ENCODE measurements around the gene INPP4B. TPM values are rescaled to one million over a fixed set of nuclear protein-coding genes. Genes with fewer than 3 reads are reported as not detected.

INPP4B gene
- total RNA-seq, 1 donor from 2014 or later = 27.0 TPM

DNA sequence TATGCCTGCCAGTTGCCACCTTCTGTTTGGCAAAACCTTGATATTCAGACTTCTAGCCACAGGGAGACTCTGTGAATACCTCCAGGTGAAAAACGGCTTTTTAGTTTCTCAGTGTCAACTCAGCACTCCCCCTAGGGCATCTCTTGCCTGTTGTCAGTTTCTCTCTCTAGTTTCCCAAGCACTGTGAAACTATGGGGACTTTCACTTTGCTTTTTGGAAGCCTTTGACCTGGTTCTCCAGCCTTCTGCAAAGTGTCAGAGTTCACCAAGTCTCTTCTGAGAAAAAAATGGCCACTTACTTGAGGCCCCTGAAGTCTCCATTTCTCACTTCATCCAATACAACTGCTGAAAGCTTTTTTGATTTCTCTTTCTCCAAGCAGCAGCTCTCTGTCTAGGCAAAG, 521.5 kb downstream of the INPP4B start:
- intact Hi-C loops (cut with micrococcal nuclease) = no loop called here

DNA sequence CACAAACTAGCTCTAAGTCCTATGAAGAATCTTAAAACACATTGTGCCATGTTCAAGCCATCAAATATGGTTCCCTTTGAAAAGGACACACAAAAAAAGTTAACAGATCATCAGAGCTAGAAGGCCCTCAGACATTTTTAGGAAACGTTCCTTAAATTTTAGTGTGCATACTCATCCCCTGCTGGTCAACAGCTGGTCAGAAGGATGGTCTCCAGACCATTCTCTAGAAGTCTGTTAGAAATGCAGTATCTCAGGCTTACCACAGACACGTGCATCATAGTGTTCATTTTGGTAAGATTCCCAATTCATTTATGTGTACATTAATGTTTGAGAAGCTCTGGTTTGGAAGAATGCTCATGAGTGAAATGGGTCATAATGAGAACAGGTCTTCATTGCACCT, 523.1 kb downstream of the INPP4B start:
- intact Hi-C loops (cut with micrococcal nuclease) = no loop called here

- intact Hi-C loops (cut with micrococcal nuclease) = no loop called here
Observed at GRCh38 chr4:142318280-142318679, 527.8 kb downstream of the INPP4B start.

- intact Hi-C loops (cut with micrococcal nuclease) = no loop called here
Observed at GRCh38 chr4:142316913-142317312, 529.2 kb downstream of the INPP4B start.

GRCh38 chr4:142316025-142316424, 530.1 kb downstream of the INPP4B start:
- intact Hi-C loops (cut with micrococcal nuclease) = no loop called here

DNA sequence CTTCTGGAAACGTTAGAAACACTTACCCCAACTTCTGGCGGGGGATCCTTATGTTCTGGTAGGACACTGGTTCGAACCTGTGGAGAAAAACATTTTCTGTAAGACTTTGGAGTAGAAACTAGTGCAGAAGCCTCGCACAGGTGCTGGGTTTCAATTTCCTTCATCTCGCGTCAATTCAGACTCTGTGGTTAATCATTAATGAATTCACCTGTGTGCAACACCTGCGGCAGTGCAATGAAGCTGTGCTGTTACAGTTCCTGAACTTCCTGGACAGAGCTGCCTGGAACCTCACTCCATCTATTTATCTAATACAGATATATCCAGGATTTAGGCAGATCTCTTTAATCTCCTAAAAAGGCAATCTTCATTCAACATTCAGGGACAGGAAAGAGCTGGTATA, 531.4 kb downstream of the INPP4B start:
- intact Hi-C loops (cut with micrococcal nuclease) = no loop called here

DNA sequence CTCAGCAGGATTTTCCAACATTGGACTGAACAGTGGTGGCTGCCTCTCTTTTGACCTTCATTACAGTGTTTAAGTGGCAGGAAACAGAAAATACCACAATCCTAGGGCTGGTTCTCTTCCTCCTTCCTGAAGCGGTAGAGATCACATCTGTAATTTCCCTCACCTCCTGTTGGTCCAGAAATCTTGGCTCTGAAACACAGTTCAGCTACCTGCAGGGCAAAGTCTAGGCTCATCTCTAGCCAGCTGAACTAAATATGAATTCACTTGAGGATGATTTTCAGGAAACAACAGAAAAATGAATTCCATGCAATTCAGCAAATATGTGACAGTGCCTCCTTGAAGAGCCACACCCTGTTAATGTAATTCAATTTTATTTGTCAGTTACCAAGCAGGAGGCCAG, 531.9 kb downstream of the INPP4B start:
- intact Hi-C loops (cut with micrococcal nuclease) = no loop called here

DNA sequence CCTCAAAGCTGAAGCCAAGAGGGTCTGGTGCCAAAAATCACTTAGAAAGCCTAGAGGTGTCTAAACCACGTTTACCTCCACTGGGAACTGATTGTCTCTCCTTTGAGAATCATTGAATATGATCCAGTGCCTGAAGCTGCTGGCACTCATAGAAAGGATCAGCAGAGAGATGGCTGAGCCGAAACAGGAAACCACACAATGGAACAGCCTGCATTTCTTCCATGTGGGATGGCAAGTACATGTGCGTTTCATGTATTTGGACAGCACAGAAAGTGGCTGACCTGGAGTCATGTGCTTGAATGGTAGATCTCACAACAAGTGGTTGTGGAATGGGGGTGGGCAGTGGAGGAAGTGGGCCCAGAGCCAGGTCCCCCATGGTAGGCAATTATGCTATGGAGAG, 533.7 kb downstream of the INPP4B start:
- intact Hi-C loops (cut with micrococcal nuclease) = no loop called here

DNA sequence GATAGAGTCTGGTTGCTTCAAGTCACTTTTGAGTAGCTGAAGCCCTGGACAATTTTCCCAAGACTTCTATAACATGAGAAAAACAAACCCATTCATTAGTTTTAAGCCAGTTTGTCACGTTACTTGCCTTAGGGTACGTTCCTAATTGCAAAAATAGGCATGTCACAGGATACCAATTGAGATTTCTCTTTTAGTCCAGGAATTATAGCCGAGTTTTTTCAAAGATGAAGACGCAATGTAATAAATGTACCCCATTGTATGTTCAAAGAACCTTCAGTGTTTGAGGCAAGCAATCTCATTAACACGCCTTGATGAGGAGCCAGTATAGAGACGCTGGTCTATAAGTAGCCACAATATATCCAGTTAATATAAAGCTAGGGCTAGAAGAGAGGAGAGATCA, 534.2 kb downstream of the INPP4B start:
- intact Hi-C loops (cut with micrococcal nuclease) = no loop called here

DNA sequence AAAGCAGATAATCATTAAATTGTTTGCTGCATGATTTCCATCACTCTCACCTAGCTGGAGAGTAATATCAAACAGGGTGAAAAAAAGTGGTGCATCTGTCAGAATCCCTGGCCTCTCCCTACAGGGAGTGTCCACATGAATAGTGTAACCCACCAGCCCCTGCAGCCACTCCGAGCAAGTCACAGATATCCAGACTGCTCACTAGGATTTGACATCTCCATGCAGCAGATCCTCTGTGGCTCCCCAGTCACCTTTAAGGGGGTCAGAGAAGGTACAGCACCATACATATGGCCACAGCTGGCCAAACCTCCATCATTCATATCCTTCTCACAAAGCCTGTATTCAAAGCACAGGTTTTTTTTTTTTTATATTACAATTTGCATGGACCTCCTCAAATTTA, 536.3 kb downstream of the INPP4B start:
- intact Hi-C loops (cut with micrococcal nuclease) = no loop called here

DNA sequence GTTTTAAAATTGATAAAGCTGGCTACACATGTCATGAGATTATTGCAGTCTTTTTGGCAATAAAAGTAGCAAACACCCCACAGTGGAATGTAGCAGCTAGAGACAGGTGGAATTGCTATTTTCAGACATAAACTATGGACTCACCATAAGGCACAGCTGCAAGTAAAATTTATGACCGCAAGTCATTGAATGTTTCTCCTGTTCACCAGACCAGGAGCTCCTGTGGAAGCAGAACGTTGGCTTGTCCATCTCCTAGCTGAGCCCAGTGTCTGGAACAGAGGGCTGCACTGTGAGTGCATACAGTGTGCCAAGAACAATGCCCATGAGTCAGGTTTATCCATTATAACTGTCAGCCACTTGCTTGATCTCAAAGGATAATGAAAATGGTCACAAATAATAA, 538.2 kb downstream of the INPP4B start:
- intact Hi-C loops (cut with micrococcal nuclease) = no loop called here

GRCh38 chr4:142297313-142297712, 548.8 kb downstream of the INPP4B start:
- intact Hi-C loops (cut with micrococcal nuclease) = no loop called here

DNA sequence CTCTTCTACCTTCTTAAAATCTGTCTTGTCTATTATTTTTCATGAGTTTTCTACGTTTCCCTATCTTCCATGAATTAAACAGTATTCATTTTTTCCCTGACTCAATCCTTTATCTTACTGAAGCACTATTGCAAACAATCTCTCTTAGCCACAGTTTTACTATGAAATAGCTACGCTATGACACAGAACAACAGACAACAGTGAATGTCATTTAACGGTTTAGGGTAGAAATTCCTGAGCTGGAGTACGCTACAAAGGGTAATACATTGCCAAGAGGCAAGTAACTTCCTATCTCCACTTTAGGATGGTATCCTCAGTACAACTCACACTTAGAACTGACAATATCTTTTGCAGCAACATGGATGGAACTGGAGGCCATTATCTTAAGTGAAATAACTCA, 552.6 kb downstream of the INPP4B start:
- intact Hi-C loops (cut with micrococcal nuclease) = no loop called here

DNA sequence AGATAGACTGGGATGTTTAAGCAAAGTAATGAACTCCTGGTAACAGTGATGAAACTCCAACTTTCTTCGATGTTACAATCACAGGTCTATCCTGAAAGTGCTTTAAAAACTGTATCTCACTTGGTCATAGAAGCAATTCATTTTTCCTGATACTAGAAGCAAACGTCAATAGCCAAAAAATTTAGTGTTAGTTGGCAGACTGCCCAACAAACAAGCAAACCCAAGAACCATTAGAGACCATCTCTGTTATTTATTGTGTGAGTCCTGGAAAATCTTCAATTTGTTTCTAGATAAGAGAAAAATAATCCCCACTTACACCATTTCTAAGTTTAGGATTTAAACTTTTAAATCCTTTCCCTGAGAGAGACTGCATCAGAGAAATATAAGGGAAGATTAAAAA, 553.9 kb downstream of the INPP4B start:
- intact Hi-C loops (cut with micrococcal nuclease) = no loop called here

DNA sequence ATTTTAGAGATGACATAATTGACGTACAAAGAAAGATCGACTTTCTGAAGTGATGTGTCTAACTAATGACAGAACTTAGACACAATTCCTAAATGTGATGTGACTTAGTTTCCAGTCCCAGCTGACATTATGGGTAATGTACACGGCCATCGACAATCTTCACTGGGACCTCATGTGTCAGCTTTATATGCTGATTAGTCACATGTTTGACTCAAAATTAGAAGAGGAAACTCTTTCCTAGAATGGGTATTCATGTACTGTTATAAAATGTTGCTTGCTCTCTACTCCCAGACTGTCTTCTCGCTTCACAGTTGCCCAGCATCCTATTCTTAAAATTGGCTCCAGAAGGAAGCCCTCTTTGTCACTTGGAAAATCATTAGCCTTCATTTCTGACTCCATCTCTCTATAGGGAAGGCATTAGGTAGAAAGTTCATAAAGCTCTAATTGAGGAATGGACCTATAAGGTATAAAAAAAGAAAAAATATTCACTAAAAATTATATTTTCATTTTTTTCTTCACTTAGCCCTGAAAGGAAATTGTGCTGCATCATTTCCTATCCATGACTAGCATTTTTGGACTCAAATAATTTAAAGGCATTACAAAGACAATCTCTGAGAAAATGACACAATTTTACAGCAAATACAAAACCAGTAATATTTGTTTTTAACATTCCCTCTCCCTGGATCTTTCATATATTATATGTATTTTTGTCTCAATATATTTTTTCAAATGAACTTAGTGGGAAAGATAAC, 554.6 kb downstream of the INPP4B start:
- intact Hi-C loops (cut with micrococcal nuclease) = no loop called here

GRCh38 chr4:142287371-142287770, 558.7 kb downstream of the INPP4B start:
- intact Hi-C loops (cut with micrococcal nuclease) = loop anchor here (10.0 kb wide), 1 partner anchor 897 kb away; the partner anchor contains the start of gene USP38

DNA sequence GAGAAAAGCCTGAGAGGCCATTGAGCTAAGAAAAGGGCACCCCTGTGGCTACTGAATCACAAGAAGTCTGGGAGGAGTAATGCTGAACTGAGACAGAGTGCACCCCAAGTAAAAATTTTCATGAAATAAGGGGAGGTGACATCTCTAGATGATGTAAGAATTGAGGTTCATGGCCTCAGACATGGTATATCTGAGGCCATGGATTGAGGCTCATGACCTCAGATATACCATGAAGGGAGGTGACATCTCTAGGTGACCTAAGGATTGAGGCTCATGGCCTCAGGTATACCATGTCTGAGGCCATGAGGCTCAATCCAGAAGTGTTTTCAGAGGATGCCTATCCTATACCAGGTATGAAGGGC, 560.9 kb downstream of the INPP4B start:
- intact Hi-C loops (cut with micrococcal nuclease) = loop anchor here (10.0 kb wide), 1 partner anchor 900 kb away; the partner anchor contains the start of gene USP38

GRCh38 chr4:142284402-142285221, 561.5 kb downstream of the INPP4B start:
- intact Hi-C loops (cut with micrococcal nuclease) = loop anchor here (5.0 to 10.0 kb wide), 4 partner anchors 118 to 900 kb away; partner anchors contain the start of gene USP38

GRCh38 chr4:142282870-142283431, 563.1 kb downstream of the INPP4B start:
- intact Hi-C loops (cut with micrococcal nuclease) = loop anchor here (1.0 to 10.0 kb wide), 10 partner anchors 70 to 902 kb away; partner anchors contain the start of gene USP38

DNA sequence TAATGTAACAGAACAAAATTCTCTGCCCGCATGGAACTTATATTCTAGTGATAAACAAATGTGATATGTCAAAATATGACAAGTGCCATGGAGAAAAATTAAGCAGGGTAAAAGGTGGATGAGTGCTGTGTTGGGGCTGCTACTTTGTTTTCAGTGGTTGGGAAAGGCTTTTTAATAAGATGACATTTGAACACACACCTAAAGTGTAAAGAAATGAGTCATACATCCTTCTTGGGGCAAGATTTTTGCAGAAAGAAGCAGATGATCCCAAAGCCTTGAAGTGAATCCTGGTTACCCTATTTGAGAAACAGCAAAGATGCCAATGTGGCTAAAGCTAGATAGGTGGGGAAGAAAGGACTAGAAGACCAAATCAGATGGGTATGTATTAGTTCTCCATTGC, 564.1 kb downstream of the INPP4B start:
- intact Hi-C loops (cut with micrococcal nuclease) = loop anchor here (2.0 to 10.0 kb wide), 5 partner anchors 71 to 903 kb away; partner anchors contain the start of gene USP38

- intact Hi-C loops (cut with micrococcal nuclease) = no loop called here
Observed at GRCh38 chr4:142278663-142279062, 567.4 kb downstream of the INPP4B start.

- intact Hi-C loops (cut with micrococcal nuclease) = no loop called here
Observed at GRCh38 chr4:142278171-142278570, 567.9 kb downstream of the INPP4B start.

All from T-helper 1 cell treated with Interleukin-12 subunit alpha and Interleukin-12 subunit beta and Interleukin-4 antibody, amounts not matched to agents 30 ng/mL and 1 ng/mL, for 36 hours (primary cell).